Regular cardiac myocyte (primary cell): ENCODE results near the gene SLC25A12. TPM values are rescaled to one million over a fixed set of nuclear protein-coding genes. Genes with fewer than 3 reads are reported as not detected.

ENCODE experiments used
- total RNA-seq: library from RNA; depleted of rRNA; stranded (reverse); fragments of >200 nt; gene quantifications from 2 replicates; pipeline ENCODE4 v1.2.3, GENCODE V29; 2014

Gene SLC25A12, protein sequence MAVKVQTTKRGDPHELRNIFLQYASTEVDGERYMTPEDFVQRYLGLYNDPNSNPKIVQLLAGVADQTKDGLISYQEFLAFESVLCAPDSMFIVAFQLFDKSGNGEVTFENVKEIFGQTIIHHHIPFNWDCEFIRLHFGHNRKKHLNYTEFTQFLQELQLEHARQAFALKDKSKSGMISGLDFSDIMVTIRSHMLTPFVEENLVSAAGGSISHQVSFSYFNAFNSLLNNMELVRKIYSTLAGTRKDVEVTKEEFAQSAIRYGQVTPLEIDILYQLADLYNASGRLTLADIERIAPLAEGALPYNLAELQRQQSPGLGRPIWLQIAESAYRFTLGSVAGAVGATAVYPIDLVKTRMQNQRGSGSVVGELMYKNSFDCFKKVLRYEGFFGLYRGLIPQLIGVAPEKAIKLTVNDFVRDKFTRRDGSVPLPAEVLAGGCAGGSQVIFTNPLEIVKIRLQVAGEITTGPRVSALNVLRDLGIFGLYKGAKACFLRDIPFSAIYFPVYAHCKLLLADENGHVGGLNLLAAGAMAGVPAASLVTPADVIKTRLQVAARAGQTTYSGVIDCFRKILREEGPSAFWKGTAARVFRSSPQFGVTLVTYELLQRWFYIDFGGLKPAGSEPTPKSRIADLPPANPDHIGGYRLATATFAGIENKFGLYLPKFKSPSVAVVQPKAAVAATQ
- total RNA-seq, result 16.6 and 21.1 TPM in 2 replicates

DNA sequence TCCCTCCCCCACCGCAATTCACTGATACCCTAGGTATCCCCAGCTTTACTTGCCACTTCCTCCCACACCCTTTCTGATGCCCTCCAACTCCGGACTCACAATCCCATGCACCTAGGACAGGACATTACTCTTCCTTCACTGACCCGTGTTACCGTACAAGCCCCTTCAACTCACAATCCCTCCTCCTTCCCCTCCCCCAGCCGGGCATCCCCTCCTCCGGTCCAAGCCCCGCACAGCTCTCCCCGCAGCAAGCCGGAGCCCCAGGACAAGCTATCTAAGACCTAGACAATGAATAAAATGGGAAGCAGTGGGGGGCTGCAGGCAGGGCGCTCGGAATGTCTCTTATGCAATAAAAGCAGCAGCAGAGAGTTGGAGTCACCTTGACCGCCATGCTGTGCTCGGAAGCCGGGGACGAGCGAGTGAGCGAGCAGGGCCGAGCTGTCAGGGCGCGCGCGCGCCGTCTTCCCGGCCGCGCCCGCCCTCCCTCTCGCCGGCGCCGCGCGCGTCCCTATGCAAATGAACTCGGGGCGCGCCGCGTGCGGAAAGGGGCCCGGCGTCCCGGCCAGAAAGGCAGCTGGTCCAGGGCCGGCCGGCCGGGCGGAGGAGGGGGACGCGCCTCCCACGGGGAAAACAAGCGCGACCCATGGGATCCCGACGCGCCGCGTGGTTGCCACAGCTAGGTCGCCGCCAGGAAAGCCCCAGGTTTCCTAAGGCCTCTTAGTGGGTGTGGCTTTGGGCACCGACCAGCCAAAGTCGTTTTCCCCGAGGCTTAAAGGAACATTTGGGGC, at the start of gene SLC25A12:
SLC25A12 (minus strand) TSS at position 421 of the 788 bp plus-strand sequence; CDS start at position 391, 30 bp downstream.

DNA sequence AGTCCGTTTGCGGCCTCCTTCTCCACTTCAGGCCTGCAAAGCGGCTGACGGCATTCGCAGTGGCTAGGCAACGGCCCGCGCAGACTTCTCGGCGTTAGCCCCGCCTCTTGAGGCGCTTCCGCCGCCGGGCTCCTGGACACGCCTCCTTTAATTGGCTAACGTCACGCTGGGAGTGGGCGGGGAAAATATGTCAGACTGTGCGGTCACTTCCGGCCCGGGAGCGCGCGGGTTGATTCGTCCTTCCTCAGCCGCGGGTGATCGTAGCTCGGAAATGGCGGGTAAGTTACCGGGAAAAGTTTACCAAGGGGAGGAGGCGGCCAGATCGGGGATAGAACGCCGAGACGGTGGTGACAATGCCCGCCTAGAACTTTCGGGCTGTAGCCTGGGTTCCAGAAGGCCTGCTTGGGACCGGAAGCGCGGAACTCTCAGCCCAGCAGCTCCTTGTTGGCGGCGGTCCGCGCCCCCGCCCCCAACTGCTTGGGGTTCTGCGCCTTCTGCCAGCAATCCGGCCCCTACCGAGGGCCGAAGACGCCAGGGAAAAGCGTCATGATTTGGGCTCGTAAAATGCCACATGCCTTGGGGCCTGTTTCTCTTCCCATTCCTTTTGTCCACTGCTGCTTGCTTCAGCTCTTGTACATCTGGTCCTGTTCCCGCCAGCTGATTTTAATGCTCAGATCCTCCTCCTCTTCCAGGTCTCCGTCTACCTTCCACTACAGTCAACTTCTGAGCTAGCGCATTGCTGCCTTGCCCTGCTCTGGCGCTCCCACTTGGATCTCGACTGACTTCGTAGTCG, 28.4 kb upstream of the SLC25A12 start, which contains the start of gene HAT1:
HAT1 (plus strand) TSS at position 232 of the 793 bp plus-strand sequence; CDS start at position 272, 40 bp downstream.

Other genes with a start within 250 kb of the SLC25A12 start
- gene DYNC1I2, start 206.8 kb downstream of the SLC25A12 start, total RNA-seq, result 125 and 167 TPM in 2 replicates
- gene HAT1, start 28.2 kb upstream of the SLC25A12 start, total RNA-seq, result 35.0 and 83.8 TPM in 2 replicates
- gene METAP1D, start 105.7 kb upstream of the SLC25A12 start, total RNA-seq, result 5.4 and 6.2 TPM in 2 replicates
- gene DLX1, start 191.3 kb upstream of the SLC25A12 start, total RNA-seq, result under 0.01 and 2.1 TPM in 2 replicates
- gene DLX2, start 208.7 kb upstream of the SLC25A12 start, total RNA-seq, result 0.96 TPM in 1 of 2 replicates, not detected in the other